NB4 (cell line): ENCODE data around the gene GNS.

ENCODE experiments used
- DNase-seq: peaks from one replicate; pipeline ENCODE4 v3.0.0; 2010; ENCODE audit warnings: low read depth
- H3K4me3 ChIP-seq: one replicate; pipeline ENCODE4 v1.5.1; 2011; ENCODE audit warnings: mild to moderate bottlenecking, low read depth, low read length, moderate library complexity
- CTCF ChIP-seq: IDR thresholded peaks from one replicate; pipeline ENCODE4 v1.5.1; 2012; ENCODE audit warnings: low read depth, low read length
- MAX ChIP-seq: IDR thresholded peaks from 2 replicates; pipeline ENCODE4 v1.6.1; 2011; ENCODE audit warnings: low read depth, low read length
- MYC ChIP-seq: IDR thresholded peaks from 2 replicates; pipeline ENCODE4 v1.6.1; 2011; ENCODE audit warnings: low read depth, low read length
- POLR2A ChIP-seq: IDR thresholded peaks from 2 replicates; pipeline ENCODE4 v1.6.1; 2011; ENCODE audit warnings: mild to moderate bottlenecking; ENCODE audit not compliant: insufficient read length; ENCODE audit errors: extremely low read depth

Gene GNS

GRCh38 chr12:64801381-64801780 lies 42.2 kb upstream of the GNS start:
- no peak for TF ChIP-seq POLR2A
- no peak for TF ChIP-seq MYC
- peak; percentile 12 for TF ChIP-seq CTCF
- no peak for DNase-seq

GRCh38 chr12:64800640-64801039 lies 41.4 kb upstream of the GNS start:
- no peak for DNase-seq
- H3K4me3 ChIP-seq: no peak overlapping the region
- TF ChIP-seq MYC: no peak
- TF ChIP-seq POLR2A: no peak
- TF ChIP-seq MAX: no peak
- no peak for TF ChIP-seq CTCF

More at GRCh38 chr12:64801381-64801780, 42.2 kb upstream of the GNS start:
- H3K4me3 ChIP-seq: no peak overlapping the region

GRCh38 chr12:64798165-64798564 lies 39.0 kb upstream of the GNS start:
- TF ChIP-seq MAX (no peak), POLR2A (no peak), MYC (no peak), CTCF (no peak)
- no peak overlapping the region for H3K4me3 ChIP-seq
- DNase-seq: no peak

GRCh38 chr12:64797156-64797555 lies 38.0 kb upstream of the GNS start:
- DNase-seq: no peak
- H3K4me3 ChIP-seq: no peak overlapping the region
- no peak for TF ChIP-seq MAX
- TF ChIP-seq MYC: no peak
- no peak for TF ChIP-seq POLR2A
- no peak for TF ChIP-seq CTCF

GRCh38 chr12:64796205-64796845 lies 37.1 kb upstream of the GNS start:
- peak; percentile 62 for TF ChIP-seq CTCF
- TF ChIP-seq MAX: no peak
- no peak overlapping the region for H3K4me3 ChIP-seq
- peak; percentile 90 for DNase-seq

GRCh38 chr12:64794305-64794704 lies 35.1 kb upstream of the GNS start:
- TF ChIP-seq MAX (no peak), MYC (no peak), POLR2A (no peak), CTCF (no peak)
- no peak for DNase-seq
- H3K4me3 ChIP-seq: no peak overlapping the region
